CD14-positive monocyte (primary cell): ENCODE data around the gene TFR2. TPM values are rescaled to one million over a fixed set of nuclear protein-coding genes. Genes with fewer than 3 reads are reported as not detected.

ENCODE experiments used
- DNase-seq, 3 donors: peaks; one replicate each; pipeline ENCODE4 v3.0.0-alpha.2; 2011 to 2022
- H2AFZ ChIP-seq: 2 replicates; pipeline ENCODE4 v1.6.0; 2012; ENCODE audit warnings: mild to moderate bottlenecking, low read depth, low read length, inconsistent platforms; ENCODE audit not compliant: insufficient read depth, poor library complexity, severe bottlenecking
- H3K27ac ChIP-seq, 2 donors: 1 replicate in 1 of 2; 2 replicates in 1 of 2; pipeline ENCODE4 v1.5.1; 2012 to 2013; ENCODE audit warnings: low read length in 2 of 2, control low read depth in 1 of 2, inconsistent platforms in 1 of 2, low read depth in 1 of 2, mild to moderate bottlenecking in 1 of 2
- H3K27me3 ChIP-seq, 2 donors: one replicate each; pipeline versions ENCODE4 v1.6.0 to v1.6.1; 2011 to 2013; ENCODE audit warnings: low read length in 2 of 2; ENCODE audit not compliant: control insufficient read depth in 2 of 2, insufficient read depth in 2 of 2
- H3K36me3 ChIP-seq, 2 donors: replicated peaks in 1 of 2; 1 replicate in 1 of 2; 2 replicates in 1 of 2; pipeline versions ENCODE4 v1.5.1 to v1.6.1; 2012 to 2013; ENCODE audit warnings: low read length in 2 of 2, control low read depth in 1 of 2, inconsistent platforms in 1 of 2, mild to moderate bottlenecking in 1 of 2; ENCODE audit not compliant: insufficient read depth in 2 of 2, control insufficient read depth in 1 of 2
- H3K4me1 ChIP-seq, 2 donors: 1 replicate in 1 of 2; 2 replicates in 1 of 2; pipeline versions ENCODE4 v1.5.1 to v1.6.1; 2012 to 2013; ENCODE audit warnings: low read length in 2 of 2, control low read depth in 1 of 2, inconsistent platforms in 1 of 2, mild to moderate bottlenecking in 1 of 2, moderate library complexity in 1 of 2; ENCODE audit not compliant: insufficient read depth in 2 of 2, control insufficient read depth in 1 of 2
- H3K4me2 ChIP-seq: replicated peaks from 2 replicates; pipeline ENCODE3; 2012; ENCODE audit warnings: low read length, moderate library complexity, mild to moderate bottlenecking; ENCODE audit not compliant: poor library complexity, severe bottlenecking; ENCODE audit errors: extremely low read depth
- H3K4me3 ChIP-seq, 3 experiments: fragments of 200-600 bp in 1 of 3; sonication (generic) in 1 of 3; replicated peaks in 1 of 3; 1 replicate in 2 of 3; 2 replicates in 1 of 3; pipeline ENCODE4 v1.5.1; 2011 to 2013; ENCODE audit warnings: low read length in 3 of 3, mild to moderate bottlenecking in 3 of 3, control low read depth in 2 of 3, low read depth in 2 of 3, inconsistent platforms in 1 of 3, moderate library complexity in 1 of 3
- H3K79me2 ChIP-seq: 2 replicates; pipeline ENCODE4 v1.6.0; 2012; ENCODE audit warnings: mild to moderate bottlenecking, control low read depth, inconsistent platforms, low read length, moderate library complexity; ENCODE audit not compliant: insufficient read depth
- H3K9ac ChIP-seq: 2 replicates; pipeline ENCODE4 v1.6.0; 2017; ENCODE audit warnings: low read length, mild to moderate bottlenecking; ENCODE audit not compliant: insufficient read depth, poor library complexity, severe bottlenecking
- H3K9me3 ChIP-seq, 2 donors: replicated peaks in 1 of 2; 1 replicate in 1 of 2; 2 replicates in 1 of 2; pipeline versions ENCODE4 v1.5.1 to v1.6.1; 2012 to 2013; ENCODE audit warnings: low read length in 2 of 2, control low read depth in 1 of 2; ENCODE audit not compliant: control insufficient read depth in 1 of 2, insufficient read depth in 1 of 2
- H4K20me1 ChIP-seq: 2 replicates; pipeline ENCODE4 v1.6.0; 2012; ENCODE audit warnings: mild to moderate bottlenecking, low read length, control low read depth, moderate library complexity; ENCODE audit not compliant: insufficient read depth
- H3K27ac Mint-ChIP-seq, 7 donors: one replicate each; pipeline ENCODE4 v1.8.0; 2020; ENCODE audit warnings: mild to moderate bottlenecking in 7 of 7, mixed read lengths in 7 of 7, moderate library complexity in 6 of 7, inconsistent platforms in 2 of 7
- H3K27me3 Mint-ChIP-seq, 3 donors: one replicate each; pipeline ENCODE4 v1.8.0; 2021 to 2022; ENCODE audit warnings: low read depth in 3 of 3, mild to moderate bottlenecking in 3 of 3, mixed read lengths in 3 of 3, moderate library complexity in 3 of 3, inconsistent platforms in 1 of 3
- H3K36me3 Mint-ChIP-seq, 2 donors: one replicate each; pipeline ENCODE4 v1.8.0; 2020; ENCODE audit warnings: mixed read lengths in 2 of 2, inconsistent platforms in 1 of 2, mild to moderate bottlenecking in 1 of 2
- H3K4me1 Mint-ChIP-seq: one replicate; pipeline ENCODE4 v1.8.0; 2020; ENCODE audit warnings: mild to moderate bottlenecking, mixed read lengths
- H3K4me3 Mint-ChIP-seq, 2 donors: one replicate each; pipeline ENCODE4 v1.8.0; 2020; ENCODE audit warnings: mild to moderate bottlenecking in 2 of 2, mixed read lengths in 2 of 2, moderate library complexity in 1 of 2
- H3K9me3 Mint-ChIP-seq, 7 donors: one replicate each; pipeline ENCODE4 v1.8.0; 2020 to 2022; ENCODE audit warnings: mixed read lengths in 7 of 7, mild to moderate bottlenecking in 6 of 7, moderate library complexity in 6 of 7, inconsistent platforms in 2 of 7
- WGBS: methylation state at CpG from one replicate; pipeline ENCODE4 v1.1.5; 2013; ENCODE audit warnings: missing lambda C conversion rate; ENCODE audit not compliant: insufficient coverage; 5-methylcytosine and 5-hydroxymethylcytosine counted together
- intact Hi-C, 2 donors: fragments of 100-400 bp; cut with micrococcal nuclease; formaldehyde crosslinking; loops; one replicate each; pipeline versions ENCODE4 v1.15.0 to v1.15.1; 2023
- polyA plus RNA-seq, 3 donors: library from polyadenylated mRNA; depleted of rRNA in 1 of 3; unstranded in 2 of 3; stranded (reverse) in 1 of 3; fragments of 300-500 nt in 2 of 3; fragments of >200 nt in 1 of 3; fragmentation: Illumina TruSeq in 2 of 3; gene quantifications; 1 replicate in 2 of 3; 2 replicates in 1 of 3; pipeline ENCODE4 v1.2.3, GENCODE V29; 2012 to 2021
- TF ChIP-seq, protein P1 (sequence below): fragments of 200-600 bp; IDR thresholded peaks from one replicate; pipeline ENCODE4 v1.8.0; 2022; ENCODE audit warnings: antibody characterized with exemption, mild to moderate bottlenecking

The TFR2 gene
- polyA plus RNA-seq, 3 donors, result 0.79 to 1.4 TPM; not detected in 1

- no peak overlapping the region for H2AFZ ChIP-seq
- no peak overlapping the region for H3K27ac ChIP-seq
- peaks cover 65 to 79% of the 10 kb centered on the region in 2 donors for H3K36me3 ChIP-seq
- 91% methylated on average over 15 of the region's 22 CpGs for WGBS
- intact Hi-C loops, result no loop called here
- H3K79me2 ChIP-seq, result peaks cover 46% of the 10 kb centered on the region
- Mint-ChIP-seq H3K4me1 (peaks cover 12% of the 10 kb centered on the region), H3K9me3 (peaks cover 0 to 1% (median 0%) of the 10 kb centered on the region in 7 donors), H3K4me3 (no peak overlapping the region), H3K27ac (no peak overlapping the region), H3K36me3 (peaks cover 42 to 69% of the 10 kb centered on the region in 2 donors), H3K27me3 (no peaks in the 10 kb centered on the region)
- no peaks in the 10 kb centered on the region for H3K9me3 ChIP-seq
- no peaks in the 10 kb centered on the region for H3K27me3 ChIP-seq
- peaks cover 11 to 15% of the 10 kb centered on the region in 2 donors for H3K4me1 ChIP-seq
- H3K4me3 ChIP-seq, result no peak overlapping the region
- TF ChIP-seq, protein P1, sequence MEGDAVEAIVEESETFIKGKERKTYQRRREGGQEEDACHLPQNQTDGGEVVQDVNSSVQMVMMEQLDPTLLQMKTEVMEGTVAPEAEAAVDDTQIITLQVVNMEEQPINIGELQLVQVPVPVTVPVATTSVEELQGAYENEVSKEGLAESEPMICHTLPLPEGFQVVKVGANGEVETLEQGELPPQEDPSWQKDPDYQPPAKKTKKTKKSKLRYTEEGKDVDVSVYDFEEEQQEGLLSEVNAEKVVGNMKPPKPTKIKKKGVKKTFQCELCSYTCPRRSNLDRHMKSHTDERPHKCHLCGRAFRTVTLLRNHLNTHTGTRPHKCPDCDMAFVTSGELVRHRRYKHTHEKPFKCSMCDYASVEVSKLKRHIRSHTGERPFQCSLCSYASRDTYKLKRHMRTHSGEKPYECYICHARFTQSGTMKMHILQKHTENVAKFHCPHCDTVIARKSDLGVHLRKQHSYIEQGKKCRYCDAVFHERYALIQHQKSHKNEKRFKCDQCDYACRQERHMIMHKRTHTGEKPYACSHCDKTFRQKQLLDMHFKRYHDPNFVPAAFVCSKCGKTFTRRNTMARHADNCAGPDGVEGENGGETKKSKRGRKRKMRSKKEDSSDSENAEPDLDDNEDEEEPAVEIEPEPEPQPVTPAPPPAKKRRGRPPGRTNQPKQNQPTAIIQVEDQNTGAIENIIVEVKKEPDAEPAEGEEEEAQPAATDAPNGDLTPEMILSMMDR, result no peak
- H3K9ac ChIP-seq, result no peak overlapping the region
- DNase-seq, result no peak
- H4K20me1 ChIP-seq, result peaks cover 100% of the 10 kb centered on the region
- H3K4me2 ChIP-seq, result no peak overlapping the region
Measured at GRCh38 chr7:100687261-100687660, 45.9 kb upstream of the TFR2 start.

DNA sequence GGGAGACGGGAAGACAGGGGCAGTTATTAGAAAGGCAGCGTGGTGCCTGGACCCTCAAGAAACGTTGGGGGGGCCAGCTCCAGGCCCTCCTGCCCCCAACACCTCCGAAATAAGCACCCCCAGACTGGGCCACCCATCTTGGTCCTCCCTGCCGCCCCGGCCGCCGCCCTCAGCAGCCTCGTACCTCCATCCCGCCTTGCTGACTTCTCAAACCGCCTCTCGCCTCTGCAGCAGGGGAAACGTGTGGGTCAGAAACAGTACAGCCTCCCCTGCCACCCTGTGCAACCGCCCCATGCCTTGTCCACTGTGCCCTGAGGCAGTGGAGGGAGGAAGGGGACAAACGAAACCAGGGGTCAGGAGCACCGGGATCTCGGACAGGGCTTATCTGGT, 45.5 kb upstream of the TFR2 start:
- H3K9me3 Mint-ChIP-seq, result peaks cover 0 to 1% (median 0%) of the 10 kb centered on the region in 7 donors
- peaks cover 42% of the 10 kb centered on the region for H3K79me2 ChIP-seq
- H4K20me1 ChIP-seq, result peaks cover 100% of the 10 kb centered on the region
- H3K4me1 Mint-ChIP-seq, result peaks cover 7% of the 10 kb centered on the region
- H3K4me3 Mint-ChIP-seq, result no peak overlapping the region
- H3K27ac Mint-ChIP-seq, result no peak overlapping the region
- no peak overlapping the region for H3K4me3 ChIP-seq
- no peak for DNase-seq
- no peak overlapping the region for H3K4me2 ChIP-seq
- H3K36me3 Mint-ChIP-seq, result peaks cover 42 to 71% of the 10 kb centered on the region in 2 donors
- no peaks in the 10 kb centered on the region for H3K27me3 ChIP-seq
- WGBS, result 97% methylated on average over 9 of the region's 17 CpGs
- TF ChIP-seq, protein P1, result no peak
- no peaks in the 10 kb centered on the region for H3K27me3 Mint-ChIP-seq
- H3K4me1 ChIP-seq, result peaks cover 6 to 10% of the 10 kb centered on the region in 2 donors
- H3K9ac ChIP-seq, result no peak overlapping the region
- H3K27ac ChIP-seq, result no peak overlapping the region
- intact Hi-C loops, result no loop called here
- no peak overlapping the region for H2AFZ ChIP-seq
- no peaks in the 10 kb centered on the region for H3K9me3 ChIP-seq
- H3K36me3 ChIP-seq, result peaks cover 70 to 84% of the 10 kb centered on the region in 2 donors
